COR-L47 (cell line): ENCODE measurements around the gene CCDC7.
"Not testable (repeated sequence)": the region's sequence is repeated elsewhere in the genome, so short reads cannot be mapped to it uniquely, and the experiment has no call there.

Experiments
- DNase-seq: peaks from one replicate; lab custom pipeline; 2025; lab: John Stamatoyannopoulos, UW

The CCDC7 gene

GRCh38 chr10:32887481-32887880, 441.5 kb downstream of the CCDC7 start:
- DNase-seq, result no peak

- no peak for DNase-seq
Observed at GRCh38 chr10:32888161-32888927, 442.4 kb downstream of the CCDC7 start.

GRCh38 chr10:32889631-32890212, 443.8 kb downstream of the CCDC7 start:
- no peak for DNase-seq

- no peak for DNase-seq
Observed at GRCh38 chr10:32890444-32890843, 444.5 kb downstream of the CCDC7 start.

- DNase-seq, result no peak
Observed at GRCh38 chr10:32891261-32891660, 445.3 kb downstream of the CCDC7 start.

- DNase-seq, result no peak
Observed at GRCh38 chr10:32893434-32893833, 447.5 kb downstream of the CCDC7 start.

GRCh38 chr10:32893916-32894664, 448.1 kb downstream of the CCDC7 start:
- no peak for DNase-seq

- DNase-seq, result not testable (repeated sequence)
Observed at GRCh38 chr10:32895200-32895968, 449.4 kb downstream of the CCDC7 start.

GRCh38 chr10:32901815-32902214, 455.9 kb downstream of the CCDC7 start:
- no peak for DNase-seq

GRCh38 chr10:32905466-32905865, 459.5 kb downstream of the CCDC7 start:
- DNase-seq, result no peak

- DNase-seq, result no peak
Observed at GRCh38 chr10:32906595-32906994, 460.7 kb downstream of the CCDC7 start.

- no peak for DNase-seq
Observed at GRCh38 chr10:32909456-32909855, 463.5 kb downstream of the CCDC7 start.

GRCh38 chr10:32909970-32910369, 464.0 kb downstream of the CCDC7 start:
- not testable (repeated sequence) for DNase-seq

- no peak for DNase-seq
Observed at GRCh38 chr10:32911285-32912016, 465.5 kb downstream of the CCDC7 start.

GRCh38 chr10:32917817-32918216, 471.9 kb downstream of the CCDC7 start:
- DNase-seq, result not testable (repeated sequence)

- no peak for DNase-seq
Observed at GRCh38 chr10:32922170-32922569, 476.2 kb downstream of the CCDC7 start.

GRCh38 chr10:32923134-32923533, 477.2 kb downstream of the CCDC7 start:
- no peak for DNase-seq

GRCh38 chr10:32923849-32924248, 477.9 kb downstream of the CCDC7 start:
- no peak for DNase-seq
